DND-41 (cell line): Measurements from ENCODE around the gene LHX4.

Source experiments
- ATAC-seq: fragments of 200-7000 bp; cut with Tn5 transposase; 3 replicates; pipeline ENCODE4 v1.9.1; 2021; ENCODE audit warnings: low read depth; ENCODE audit not compliant: insufficient read depth
- DNase-seq: peaks from one replicate; pipeline ENCODE4 v3.0.0-alpha.2; 2020
- H2AFZ ChIP-seq: 2 replicates; pipeline ENCODE4 v1.6.0; 2012; ENCODE audit warnings: low read depth, low read length
- H3K27ac ChIP-seq: 2 replicates; pipeline ENCODE4 v1.5.1; 2012; ENCODE audit warnings: low read length, inconsistent platforms
- H3K27me3 ChIP-seq: fragments of 200-600 bp; sonication (generic); 2 replicates; pipeline ENCODE4 v1.6.0; 2012; ENCODE audit warnings: low read length, mild to moderate bottlenecking, inconsistent platforms; ENCODE audit not compliant: insufficient read depth, poor library complexity
- H3K36me3 ChIP-seq: 2 replicates; pipeline ENCODE4 v1.5.1; 2012; ENCODE audit warnings: low read length, inconsistent platforms; ENCODE audit not compliant: insufficient read depth
- H3K4me1 ChIP-seq: 2 replicates; pipeline ENCODE4 v1.5.1; 2012; ENCODE audit warnings: mild to moderate bottlenecking, low read length; ENCODE audit not compliant: insufficient read depth
- H3K4me2 ChIP-seq: 2 replicates; pipeline ENCODE4 v1.6.0; 2012; ENCODE audit warnings: mild to moderate bottlenecking, moderate library complexity, low read length, inconsistent platforms; ENCODE audit not compliant: insufficient read depth
- H3K4me3 ChIP-seq, 2 experiments: fragments of 200-600 bp in 1 of 2; shearing (Covaris generic) in 1 of 2; 2 replicates each; pipeline ENCODE4 v1.5.1; 2012 to 2016; ENCODE audit warnings: inconsistent platforms in 2 of 2, low read length in 2 of 2, mild to moderate bottlenecking in 2 of 2, low read depth in 1 of 2, moderate library complexity in 1 of 2
- H3K79me2 ChIP-seq: 2 replicates; pipeline ENCODE4 v1.6.0; 2012; ENCODE audit warnings: low read length, inconsistent platforms; ENCODE audit not compliant: insufficient read depth
- H3K9ac ChIP-seq: 2 replicates; pipeline ENCODE4 v1.6.0; 2012; ENCODE audit warnings: low read depth, mild to moderate bottlenecking, inconsistent platforms, low read length, moderate library complexity
- H3K9me3 ChIP-seq: 2 replicates; pipeline ENCODE4 v1.5.1; 2012; ENCODE audit warnings: low read length, moderate library complexity, mild to moderate bottlenecking, inconsistent platforms; ENCODE audit not compliant: insufficient read depth, severe bottlenecking
- H4K20me1 ChIP-seq: 2 replicates; pipeline ENCODE4 v1.6.0; 2012; ENCODE audit warnings: low read length; ENCODE audit not compliant: insufficient read depth
- EZH2 ChIP-seq: IDR thresholded peaks from 3 replicates; pipeline ENCODE4 v1.6.1; 2012; ENCODE audit warnings: borderline replicate concordance, low read depth, mild to moderate bottlenecking, moderate library complexity, low read length, inconsistent platforms; ENCODE audit not compliant: severe bottlenecking
- TF ChIP-seq, protein P1 (sequence below): IDR thresholded peaks from 2 replicates; pipeline ENCODE4 v1.5.1; 2012; ENCODE audit warnings: borderline replicate concordance, low read length, moderate library complexity, mild to moderate bottlenecking; ENCODE audit not compliant: poor library complexity, severe bottlenecking; ENCODE audit errors: extremely low read depth

Gene LHX4

DNA sequence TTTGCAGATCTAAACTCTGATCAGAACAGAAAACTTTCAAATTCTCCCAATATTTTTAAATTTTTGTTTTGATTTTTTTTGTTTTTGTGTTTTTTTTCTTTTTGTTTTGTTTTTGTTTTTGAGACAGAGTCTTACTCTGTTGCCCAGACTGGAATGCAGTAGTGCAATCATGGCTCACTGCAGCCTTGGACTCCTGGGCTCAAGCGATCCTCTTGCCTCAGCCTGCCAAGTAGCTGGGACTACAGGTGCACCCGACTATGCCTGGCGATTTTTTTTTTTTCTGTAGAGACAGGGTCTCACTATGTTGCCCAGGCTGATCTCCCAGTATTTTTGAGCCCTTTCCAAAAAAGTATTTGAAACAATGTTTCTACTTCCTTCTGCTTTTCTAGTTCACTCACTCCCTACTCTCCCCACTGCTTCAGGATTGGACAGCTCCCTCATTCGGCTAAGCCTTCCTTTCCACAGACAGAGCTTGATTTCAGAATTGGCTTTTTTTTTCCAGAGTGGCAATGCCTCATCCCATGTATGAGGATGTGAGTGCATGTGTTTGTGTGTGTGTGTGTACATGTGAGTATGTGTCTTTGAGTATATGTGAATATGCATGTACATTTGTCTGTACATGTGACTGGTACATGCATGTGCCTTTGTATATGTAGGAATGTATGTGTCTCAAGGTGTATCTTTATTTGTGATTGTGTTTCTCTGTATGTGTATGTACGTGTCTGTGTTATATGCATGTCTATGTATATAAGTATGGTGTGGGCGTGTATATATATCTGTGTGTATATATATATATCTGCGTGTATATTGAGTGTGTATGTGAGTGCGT, 11.9 kb downstream of the LHX4 start:
- Histone ChIP-seq H3K9ac (no peak overlapping the region), H3K4me2 (no peak overlapping the region), H2AFZ (no peak overlapping the region), H3K27ac (no peak overlapping the region), H3K79me2 (no peaks in the 10 kb centered on the region), H3K27me3 (peaks cover 34% of the 10 kb centered on the region), H3K4me1 (no peaks in the 10 kb centered on the region), H3K36me3 (no peaks in the 10 kb centered on the region), H4K20me1 (no peaks in the 10 kb centered on the region; the same call in 1 of the 2 replicates), H3K4me3 (no peak overlapping the region), H3K9me3 (no peaks in the 10 kb centered on the region)
- no peak for ATAC-seq
- DNase-seq = no peak
- TF ChIP-seq EZH2 = no peak
- TF ChIP-seq, protein P1, sequence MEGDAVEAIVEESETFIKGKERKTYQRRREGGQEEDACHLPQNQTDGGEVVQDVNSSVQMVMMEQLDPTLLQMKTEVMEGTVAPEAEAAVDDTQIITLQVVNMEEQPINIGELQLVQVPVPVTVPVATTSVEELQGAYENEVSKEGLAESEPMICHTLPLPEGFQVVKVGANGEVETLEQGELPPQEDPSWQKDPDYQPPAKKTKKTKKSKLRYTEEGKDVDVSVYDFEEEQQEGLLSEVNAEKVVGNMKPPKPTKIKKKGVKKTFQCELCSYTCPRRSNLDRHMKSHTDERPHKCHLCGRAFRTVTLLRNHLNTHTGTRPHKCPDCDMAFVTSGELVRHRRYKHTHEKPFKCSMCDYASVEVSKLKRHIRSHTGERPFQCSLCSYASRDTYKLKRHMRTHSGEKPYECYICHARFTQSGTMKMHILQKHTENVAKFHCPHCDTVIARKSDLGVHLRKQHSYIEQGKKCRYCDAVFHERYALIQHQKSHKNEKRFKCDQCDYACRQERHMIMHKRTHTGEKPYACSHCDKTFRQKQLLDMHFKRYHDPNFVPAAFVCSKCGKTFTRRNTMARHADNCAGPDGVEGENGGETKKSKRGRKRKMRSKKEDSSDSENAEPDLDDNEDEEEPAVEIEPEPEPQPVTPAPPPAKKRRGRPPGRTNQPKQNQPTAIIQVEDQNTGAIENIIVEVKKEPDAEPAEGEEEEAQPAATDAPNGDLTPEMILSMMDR = no peak

DNA sequence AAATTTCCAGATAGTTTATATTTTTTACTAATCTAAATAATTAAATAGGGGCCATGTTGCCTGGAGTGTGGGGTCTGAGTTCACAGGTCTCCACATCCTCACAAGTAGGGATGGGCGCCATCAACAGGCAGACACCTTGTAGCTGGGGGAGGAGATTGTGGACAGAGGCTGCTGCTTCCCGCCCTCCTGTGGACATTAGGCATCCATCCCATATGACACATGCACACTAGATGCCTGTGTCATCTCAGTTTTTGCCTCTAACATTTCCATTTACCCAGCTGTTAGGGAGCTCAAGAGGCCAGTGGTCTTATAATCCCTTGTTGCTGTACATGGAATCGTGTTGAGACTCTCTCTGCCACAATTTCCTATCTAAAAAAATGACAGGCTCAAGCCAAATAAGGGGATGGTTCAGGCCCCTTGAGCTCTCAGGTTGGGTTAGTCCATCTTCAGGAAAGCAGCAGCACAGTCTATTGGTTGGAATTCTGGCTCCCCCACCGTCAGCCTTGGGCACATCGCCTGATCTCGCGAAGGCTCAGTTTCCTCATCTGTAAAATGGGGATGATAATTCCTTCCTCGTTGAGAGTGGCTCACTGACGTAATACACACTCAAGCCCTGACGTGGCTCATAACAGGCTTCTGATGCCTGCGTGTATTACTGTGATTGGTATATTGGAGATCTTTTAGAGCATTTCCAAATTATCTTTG, 13.6 kb downstream of the LHX4 start:
- H3K36me3 ChIP-seq = no peaks in the 10 kb centered on the region
- no peaks in the 10 kb centered on the region for H3K4me1 ChIP-seq
- DNase-seq (no peak), ATAC-seq (no peak)
- H3K27ac ChIP-seq = no peak overlapping the region
- no peak overlapping the region for H3K4me3 ChIP-seq
- H3K4me2 ChIP-seq = no peak overlapping the region
- H3K9me3 ChIP-seq = no peaks in the 10 kb centered on the region
- H4K20me1 ChIP-seq = no peaks in the 10 kb centered on the region; the same call in 1 of the 2 replicates
- H2AFZ ChIP-seq = no peak overlapping the region
- H3K79me2 ChIP-seq = no peaks in the 10 kb centered on the region
- H3K27me3 ChIP-seq = peaks cover 18% of the 10 kb centered on the region
- no peak for TF ChIP-seq EZH2
- TF ChIP-seq, protein P1 = no peak
- no peak overlapping the region for H3K9ac ChIP-seq

DNA sequence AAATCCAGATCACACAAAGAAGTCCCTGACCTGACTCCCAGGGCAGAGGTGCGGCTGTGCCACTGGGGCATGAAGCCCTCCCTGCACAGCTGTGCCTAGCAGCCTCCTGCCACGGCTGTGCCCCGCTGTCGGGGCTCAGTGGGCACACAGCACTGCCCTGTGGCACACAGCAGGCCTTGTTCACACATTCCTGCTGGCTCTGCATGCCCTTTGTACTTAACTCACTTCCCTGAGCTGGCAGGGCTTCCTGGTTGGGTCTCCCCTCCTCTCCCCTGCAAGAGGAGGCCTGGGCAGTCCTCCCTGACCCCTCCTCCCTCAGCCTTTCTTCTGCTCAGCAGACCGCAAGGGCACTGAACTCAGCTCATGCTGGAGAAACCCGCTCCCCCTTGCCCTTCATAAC, 14.8 kb downstream of the LHX4 start:
- no peaks in the 10 kb centered on the region for H3K36me3 ChIP-seq
- H3K27ac ChIP-seq = no peak overlapping the region
- H3K4me3 ChIP-seq = no peak overlapping the region
- no peak overlapping the region for H3K9ac ChIP-seq
- H4K20me1 ChIP-seq = no peaks in the 10 kb centered on the region; the same call in 1 of the 2 replicates
- H3K9me3 ChIP-seq = no peaks in the 10 kb centered on the region
- no peaks in the 10 kb centered on the region for H3K79me2 ChIP-seq
- ATAC-seq (no peak), DNase-seq (no peak)
- no peak overlapping the region for H3K4me2 ChIP-seq
- H3K27me3 ChIP-seq = peaks cover 8% of the 10 kb centered on the region
- H3K4me1 ChIP-seq = no peaks in the 10 kb centered on the region
- no peak overlapping the region for H2AFZ ChIP-seq
- TF ChIP-seq EZH2 = no peak
- TF ChIP-seq, protein P1 = no peak
